GM21367 (cell line): Measurements from ENCODE around the gene CDYL2.

Source experiments
- ATAC-seq: cut with Tn5 transposase; IDR thresholded peaks from one replicate; pipeline ENCODE4 v1.9.1; 2021; ENCODE audit not compliant: unreplicated experiment

The CDYL2 gene

GRCh38 chr16:80639636-80640035 lies 164.8 kb downstream of the CDYL2 start:
- no peak for ATAC-seq

- no peak for ATAC-seq
Observed at GRCh38 chr16:80637621-80638020, 166.8 kb downstream of the CDYL2 start.

GRCh38 chr16:80631581-80631980 lies 172.8 kb downstream of the CDYL2 start:
- no peak for ATAC-seq

GRCh38 chr16:80628254-80628653 lies 176.1 kb downstream of the CDYL2 start:
- no peak for ATAC-seq

- peak; percentile 97 for ATAC-seq
Observed at GRCh38 chr16:80627108-80627507, 177.3 kb downstream of the CDYL2 start.

GRCh38 chr16:80623376-80623775 lies 181.0 kb downstream of the CDYL2 start:
- no peak for ATAC-seq

GRCh38 chr16:80622007-80622406 lies 182.4 kb downstream of the CDYL2 start:
- ATAC-seq = no peak

- no peak for ATAC-seq
Observed at GRCh38 chr16:80620736-80621605, 183.4 kb downstream of the CDYL2 start.

GRCh38 chr16:80619824-80620223 lies 184.6 kb downstream of the CDYL2 start:
- ATAC-seq = no peak

- no peak for ATAC-seq
Observed at GRCh38 chr16:80618862-80619648, 185.3 kb downstream of the CDYL2 start.

- no peak for ATAC-seq
Observed at GRCh38 chr16:80616362-80616761, 188.0 kb downstream of the CDYL2 start.

- ATAC-seq = no peak
Observed at GRCh38 chr16:80615735-80616134, 188.7 kb downstream of the CDYL2 start.

- no peak for ATAC-seq
Observed at GRCh38 chr16:80614908-80615671, 189.3 kb downstream of the CDYL2 start.

- no peak for ATAC-seq
Observed at GRCh38 chr16:80612461-80613017, 191.9 kb downstream of the CDYL2 start.

GRCh38 chr16:80611930-80612327 lies 192.5 kb downstream of the CDYL2 start:
- no peak for ATAC-seq

GRCh38 chr16:80611171-80611929 lies 193.0 kb downstream of the CDYL2 start:
- no peak for ATAC-seq

GRCh38 chr16:80610481-80611156 lies 193.8 kb downstream of the CDYL2 start:
- ATAC-seq = no peak

GRCh38 chr16:80608946-80609345 lies 195.5 kb downstream of the CDYL2 start:
- no peak for ATAC-seq

- no peak for ATAC-seq
Observed at GRCh38 chr16:80607204-80607603, 197.2 kb downstream of the CDYL2 start.
